ENCODE measurements around the gene NPHP1.

GRCh38 chr2:110152943-110153342 lies 51.9 kb downstream of the NPHP1 start:
- no peak for TF ChIP-seq EZH2phosphoT487 (conservative IDR thresholded peaks at IDR 0.05; ENCODE audit: low read length)
- TF ChIP-seq, protein P1, sequence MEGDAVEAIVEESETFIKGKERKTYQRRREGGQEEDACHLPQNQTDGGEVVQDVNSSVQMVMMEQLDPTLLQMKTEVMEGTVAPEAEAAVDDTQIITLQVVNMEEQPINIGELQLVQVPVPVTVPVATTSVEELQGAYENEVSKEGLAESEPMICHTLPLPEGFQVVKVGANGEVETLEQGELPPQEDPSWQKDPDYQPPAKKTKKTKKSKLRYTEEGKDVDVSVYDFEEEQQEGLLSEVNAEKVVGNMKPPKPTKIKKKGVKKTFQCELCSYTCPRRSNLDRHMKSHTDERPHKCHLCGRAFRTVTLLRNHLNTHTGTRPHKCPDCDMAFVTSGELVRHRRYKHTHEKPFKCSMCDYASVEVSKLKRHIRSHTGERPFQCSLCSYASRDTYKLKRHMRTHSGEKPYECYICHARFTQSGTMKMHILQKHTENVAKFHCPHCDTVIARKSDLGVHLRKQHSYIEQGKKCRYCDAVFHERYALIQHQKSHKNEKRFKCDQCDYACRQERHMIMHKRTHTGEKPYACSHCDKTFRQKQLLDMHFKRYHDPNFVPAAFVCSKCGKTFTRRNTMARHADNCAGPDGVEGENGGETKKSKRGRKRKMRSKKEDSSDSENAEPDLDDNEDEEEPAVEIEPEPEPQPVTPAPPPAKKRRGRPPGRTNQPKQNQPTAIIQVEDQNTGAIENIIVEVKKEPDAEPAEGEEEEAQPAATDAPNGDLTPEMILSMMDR (IDR thresholded peaks at IDR 0.05; ENCODE audit: insufficient read depth, low read length, poor library complexity, severe bottlenecking): no peak
